GM23338 (cell line): Measurements from ENCODE around the gene AHSP.

Experiments used
- POLR2AphosphoS5 ChIP-seq: IDR thresholded peaks from 2 replicates; pipeline ENCODE4 v1.6.1; 2016; ENCODE audit warnings: antibody characterized with exemption, low read depth
- STAT1 ChIP-seq: IDR thresholded peaks from one replicate; pipeline ENCODE4 v1.6.1; 2016; ENCODE audit warnings: antibody characterized with exemption; ENCODE audit not compliant: unreplicated experiment
- TF ChIP-seq, protein P1 (sequence below), 2 experiments: fragments of 200-600 bp in 1 of 2; sonication (generic) in 1 of 2; conservative IDR thresholded peaks; 2 replicates each; pipeline versions ENCODE4 v1.5.1 to v1.6.1; 2016 to 2017; ENCODE audit warnings: antibody characterized with exemption in 2 of 2, low read depth in 2 of 2, mild to moderate bottlenecking in 2 of 2, moderate library complexity in 1 of 2
- TF ChIP-seq, protein P2 (sequence below): IDR thresholded peaks from one replicate; pipeline ENCODE4 v1.6.1; 2018; ENCODE audit warnings: antibody characterized with exemption; ENCODE audit not compliant: unreplicated experiment

DNA sequence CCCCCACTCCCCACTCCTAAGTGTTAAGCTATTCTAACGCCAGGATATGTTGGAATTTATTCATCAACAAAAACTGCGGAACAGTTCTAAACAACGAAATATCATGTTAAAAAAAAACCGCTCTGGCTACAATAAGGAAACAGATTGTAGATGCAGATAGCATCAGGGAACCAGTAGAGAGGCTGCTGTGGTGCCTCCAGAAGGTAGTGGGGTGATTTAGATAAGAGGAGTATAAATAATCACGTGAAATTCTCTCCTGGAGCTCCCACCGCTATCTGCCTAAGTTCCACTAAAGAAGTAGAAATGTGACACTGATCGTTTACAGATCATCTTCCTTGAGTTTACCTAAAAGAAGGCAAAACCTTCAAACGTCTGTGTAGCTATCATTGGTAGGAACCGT, 8.0 kb downstream of the AHSP start:
- TF ChIP-seq, protein P1, sequence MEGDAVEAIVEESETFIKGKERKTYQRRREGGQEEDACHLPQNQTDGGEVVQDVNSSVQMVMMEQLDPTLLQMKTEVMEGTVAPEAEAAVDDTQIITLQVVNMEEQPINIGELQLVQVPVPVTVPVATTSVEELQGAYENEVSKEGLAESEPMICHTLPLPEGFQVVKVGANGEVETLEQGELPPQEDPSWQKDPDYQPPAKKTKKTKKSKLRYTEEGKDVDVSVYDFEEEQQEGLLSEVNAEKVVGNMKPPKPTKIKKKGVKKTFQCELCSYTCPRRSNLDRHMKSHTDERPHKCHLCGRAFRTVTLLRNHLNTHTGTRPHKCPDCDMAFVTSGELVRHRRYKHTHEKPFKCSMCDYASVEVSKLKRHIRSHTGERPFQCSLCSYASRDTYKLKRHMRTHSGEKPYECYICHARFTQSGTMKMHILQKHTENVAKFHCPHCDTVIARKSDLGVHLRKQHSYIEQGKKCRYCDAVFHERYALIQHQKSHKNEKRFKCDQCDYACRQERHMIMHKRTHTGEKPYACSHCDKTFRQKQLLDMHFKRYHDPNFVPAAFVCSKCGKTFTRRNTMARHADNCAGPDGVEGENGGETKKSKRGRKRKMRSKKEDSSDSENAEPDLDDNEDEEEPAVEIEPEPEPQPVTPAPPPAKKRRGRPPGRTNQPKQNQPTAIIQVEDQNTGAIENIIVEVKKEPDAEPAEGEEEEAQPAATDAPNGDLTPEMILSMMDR (conservative IDR thresholded peaks at IDR 0.05; ENCODE audit: low read depth in 2 of 2) = no peak
- TF ChIP-seq STAT1 = no peak
- TF ChIP-seq, protein P2, sequence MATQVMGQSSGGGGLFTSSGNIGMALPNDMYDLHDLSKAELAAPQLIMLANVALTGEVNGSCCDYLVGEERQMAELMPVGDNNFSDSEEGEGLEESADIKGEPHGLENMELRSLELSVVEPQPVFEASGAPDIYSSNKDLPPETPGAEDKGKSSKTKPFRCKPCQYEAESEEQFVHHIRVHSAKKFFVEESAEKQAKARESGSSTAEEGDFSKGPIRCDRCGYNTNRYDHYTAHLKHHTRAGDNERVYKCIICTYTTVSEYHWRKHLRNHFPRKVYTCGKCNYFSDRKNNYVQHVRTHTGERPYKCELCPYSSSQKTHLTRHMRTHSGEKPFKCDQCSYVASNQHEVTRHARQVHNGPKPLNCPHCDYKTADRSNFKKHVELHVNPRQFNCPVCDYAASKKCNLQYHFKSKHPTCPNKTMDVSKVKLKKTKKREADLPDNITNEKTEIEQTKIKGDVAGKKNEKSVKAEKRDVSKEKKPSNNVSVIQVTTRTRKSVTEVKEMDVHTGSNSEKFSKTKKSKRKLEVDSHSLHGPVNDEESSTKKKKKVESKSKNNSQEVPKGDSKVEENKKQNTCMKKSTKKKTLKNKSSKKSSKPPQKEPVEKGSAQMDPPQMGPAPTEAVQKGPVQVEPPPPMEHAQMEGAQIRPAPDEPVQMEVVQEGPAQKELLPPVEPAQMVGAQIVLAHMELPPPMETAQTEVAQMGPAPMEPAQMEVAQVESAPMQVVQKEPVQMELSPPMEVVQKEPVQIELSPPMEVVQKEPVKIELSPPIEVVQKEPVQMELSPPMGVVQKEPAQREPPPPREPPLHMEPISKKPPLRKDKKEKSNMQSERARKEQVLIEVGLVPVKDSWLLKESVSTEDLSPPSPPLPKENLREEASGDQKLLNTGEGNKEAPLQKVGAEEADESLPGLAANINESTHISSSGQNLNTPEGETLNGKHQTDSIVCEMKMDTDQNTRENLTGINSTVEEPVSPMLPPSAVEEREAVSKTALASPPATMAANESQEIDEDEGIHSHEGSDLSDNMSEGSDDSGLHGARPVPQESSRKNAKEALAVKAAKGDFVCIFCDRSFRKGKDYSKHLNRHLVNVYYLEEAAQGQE = no peak
- no peak for TF ChIP-seq POLR2AphosphoS5
